ENCODE measurements around the gene WDR87. TPM values are rescaled to one million over a fixed set of nuclear protein-coding genes. Genes with fewer than 3 reads are reported as not detected.
A peak's percentile ranks its signal among the peaks of the same experiment; 100 is the strongest.
"Not testable (repeated sequence)": the region's sequence is repeated elsewhere in the genome, so short reads cannot be mapped to it uniquely, and the experiment has no call there.

WDR87 gene
- polyA plus RNA-seq, 3 donors: 0.01 to 0.02 TPM; not detected in 1

- DNase-seq (ENCODE audit: extremely low read depth in 1 of 11, low read depth in 9 of 11, low spot score in 4 of 11): no peak
These were observed 26.9 kb upstream of the WDR87 start for GRCh38 chr19:37932985-37933936.

DNA sequence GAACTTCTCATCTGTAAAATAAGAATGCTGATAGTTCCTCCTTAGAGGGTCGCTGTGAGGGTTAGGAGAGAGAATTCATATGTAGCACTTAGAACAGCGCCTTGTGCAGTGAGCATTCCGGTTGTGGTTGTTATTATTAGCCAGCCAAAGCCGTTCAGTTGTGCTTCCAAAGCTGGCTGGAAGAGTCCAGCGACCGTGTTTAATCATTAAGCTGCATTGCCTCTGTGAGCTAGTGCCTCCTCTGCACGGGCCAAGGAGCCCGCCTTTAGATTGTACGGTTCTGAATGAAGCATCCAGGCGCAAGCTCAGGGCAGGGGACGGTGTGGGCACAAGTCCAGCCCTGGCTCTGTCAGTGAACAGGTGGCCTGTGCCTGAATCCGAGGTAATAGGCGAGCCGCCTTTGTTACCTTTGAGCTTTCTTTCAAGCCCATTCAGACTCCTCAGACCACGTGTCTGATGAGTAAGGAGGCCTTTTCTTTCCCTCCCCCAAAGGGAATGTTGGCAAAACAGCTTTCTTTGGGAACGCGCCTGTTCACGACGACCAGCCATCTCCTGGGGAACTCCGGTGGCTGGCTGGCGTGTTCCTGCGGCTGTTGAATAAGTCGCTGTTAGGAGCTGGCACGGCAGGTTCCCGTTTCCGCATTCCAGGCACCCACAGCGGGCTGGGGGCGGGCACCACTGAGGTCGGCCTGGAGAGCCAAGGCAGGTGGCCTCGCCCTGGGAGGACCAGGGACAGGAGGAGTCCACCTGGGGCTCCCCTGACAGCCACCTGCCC, 25.7 kb upstream of the WDR87 start:
- DNase-seq (ENCODE audit: extremely low read depth in 1 of 11, low read depth in 9 of 11, low spot score in 4 of 11): peak; percentile 63 to 92 (median 74)

GRCh38 chr19:37930416-37930815, 24.0 kb upstream of the WDR87 start:
- no peak for DNase-seq (ENCODE audit: extremely low read depth in 1 of 11, low read depth in 9 of 11, low spot score in 4 of 11)

DNA sequence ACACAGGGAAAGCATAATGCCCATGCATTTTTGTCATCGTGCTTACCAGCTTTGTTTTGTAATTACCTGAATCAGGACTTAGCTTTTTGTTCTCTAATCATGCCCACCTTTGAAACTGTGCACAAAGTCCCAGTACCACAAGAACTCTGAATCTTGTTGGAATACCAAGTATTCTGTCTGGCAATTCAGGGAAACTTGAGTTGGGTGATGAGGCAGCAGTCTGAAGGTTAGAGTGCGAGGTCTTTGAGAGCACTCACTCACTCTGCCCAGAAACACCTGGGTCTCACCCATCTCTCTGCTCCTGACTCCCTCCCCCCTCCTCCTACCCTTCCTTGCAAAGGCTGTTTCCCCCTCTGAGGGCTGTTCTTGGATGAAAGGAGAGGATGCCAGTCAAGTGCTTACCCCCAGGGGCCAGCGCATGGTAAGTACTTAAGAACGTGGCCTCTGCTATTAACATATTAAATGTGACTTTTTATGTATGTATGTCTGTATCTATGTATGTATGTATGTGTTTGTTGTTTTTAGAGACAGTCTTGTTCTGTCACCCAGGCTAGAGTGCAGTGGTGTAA, 23.0 kb upstream of the WDR87 start:
- DNase-seq (ENCODE audit: extremely low read depth in 1 of 11, low read depth in 9 of 11, low spot score in 4 of 11): no peak

DNA sequence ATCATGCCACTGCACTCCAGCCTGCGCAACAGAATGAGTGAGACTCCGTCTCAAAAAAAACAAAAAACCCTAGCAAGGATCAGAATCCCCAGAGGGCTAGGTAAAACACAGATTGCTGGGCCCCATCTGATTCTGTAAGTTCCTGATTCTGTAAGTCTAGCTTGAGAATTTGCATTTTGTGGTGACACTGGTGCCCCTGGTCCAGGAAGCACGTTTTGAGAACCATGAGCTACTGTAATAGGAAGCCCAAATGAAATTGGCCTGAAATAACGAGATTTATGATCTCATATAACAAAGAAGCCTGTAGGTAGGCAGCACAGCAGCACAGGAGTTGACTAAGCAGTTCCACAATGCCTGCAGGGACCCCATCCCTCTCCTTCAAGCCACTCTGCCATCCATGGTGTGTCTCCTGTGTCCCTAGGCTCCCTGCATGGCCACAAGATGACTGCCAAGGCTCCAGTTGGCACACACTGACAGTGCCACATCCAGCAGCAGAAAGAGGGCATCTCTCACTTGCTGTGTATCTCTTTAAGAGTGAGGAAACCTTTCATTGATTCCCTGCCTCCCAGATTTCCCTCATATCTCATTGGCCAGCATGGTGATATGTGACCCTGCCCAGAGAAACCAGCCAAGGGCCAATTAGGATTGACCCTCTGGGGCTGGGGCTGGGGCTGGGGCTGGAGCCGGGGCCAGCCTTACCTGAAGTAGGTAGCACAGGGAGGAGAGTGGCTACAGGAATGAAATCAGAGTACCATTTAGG, 22.3 kb upstream of the WDR87 start:
- DNase-seq (ENCODE audit: extremely low read depth in 1 of 11, low read depth in 9 of 11, low spot score in 4 of 11): no peak

- DNase-seq (ENCODE audit: extremely low read depth in 1 of 11, low read depth in 9 of 11, low spot score in 4 of 11): no peak
These were observed 20.3 kb upstream of the WDR87 start for GRCh38 chr19:37926711-37927110.

DNA sequence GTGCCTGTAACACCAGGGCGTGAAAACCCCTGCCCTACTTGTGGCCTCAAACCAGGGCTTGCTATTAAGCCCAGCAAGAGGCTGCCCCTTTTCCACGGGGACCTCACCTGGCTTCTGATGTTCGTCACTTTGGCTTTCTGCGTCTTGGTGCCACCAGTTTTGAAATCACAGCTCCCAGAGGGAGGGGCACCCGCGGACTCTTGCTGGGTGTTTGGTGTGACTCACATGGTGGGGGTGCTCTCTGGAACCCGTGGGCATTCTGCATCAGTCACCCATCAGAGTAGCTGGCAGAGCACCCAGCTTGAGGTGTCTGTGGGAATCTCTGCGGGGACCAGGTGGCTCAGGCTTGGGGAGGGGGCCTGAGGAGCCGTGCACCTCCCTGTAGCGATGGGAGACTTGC, 19.9 kb upstream of the WDR87 start:
- no peak for DNase-seq (ENCODE audit: extremely low read depth in 1 of 11, low read depth in 9 of 11, low spot score in 4 of 11)

DNA sequence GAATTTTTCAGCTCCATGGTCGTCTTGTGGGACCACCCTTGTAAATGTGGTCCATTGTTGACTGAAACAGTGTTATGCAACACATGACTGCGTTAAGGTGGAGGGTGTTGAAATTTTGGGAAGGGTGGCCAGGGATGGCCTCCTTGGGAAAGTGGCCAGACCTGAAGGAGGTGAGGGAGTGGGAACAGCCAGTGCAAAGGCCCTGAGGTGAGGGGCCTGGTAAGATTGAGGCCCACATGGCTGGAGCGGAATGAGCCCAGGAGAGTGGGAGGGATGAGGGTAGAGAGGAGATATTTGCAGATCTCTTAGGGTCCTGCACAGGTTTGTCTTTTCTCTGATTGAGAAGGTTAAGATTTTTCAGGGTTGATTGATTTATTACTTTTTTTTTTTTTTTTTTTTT, 18.8 kb upstream of the WDR87 start:
- no peak for DNase-seq (ENCODE audit: extremely low read depth in 1 of 11, low read depth in 9 of 11, low spot score in 4 of 11)

- not testable (repeated sequence) for DNase-seq (ENCODE audit: extremely low read depth in 1 of 11, low read depth in 9 of 11, low spot score in 4 of 11)
These were observed 18.2 kb upstream of the WDR87 start for GRCh38 chr19:37924573-37924972.

DNA sequence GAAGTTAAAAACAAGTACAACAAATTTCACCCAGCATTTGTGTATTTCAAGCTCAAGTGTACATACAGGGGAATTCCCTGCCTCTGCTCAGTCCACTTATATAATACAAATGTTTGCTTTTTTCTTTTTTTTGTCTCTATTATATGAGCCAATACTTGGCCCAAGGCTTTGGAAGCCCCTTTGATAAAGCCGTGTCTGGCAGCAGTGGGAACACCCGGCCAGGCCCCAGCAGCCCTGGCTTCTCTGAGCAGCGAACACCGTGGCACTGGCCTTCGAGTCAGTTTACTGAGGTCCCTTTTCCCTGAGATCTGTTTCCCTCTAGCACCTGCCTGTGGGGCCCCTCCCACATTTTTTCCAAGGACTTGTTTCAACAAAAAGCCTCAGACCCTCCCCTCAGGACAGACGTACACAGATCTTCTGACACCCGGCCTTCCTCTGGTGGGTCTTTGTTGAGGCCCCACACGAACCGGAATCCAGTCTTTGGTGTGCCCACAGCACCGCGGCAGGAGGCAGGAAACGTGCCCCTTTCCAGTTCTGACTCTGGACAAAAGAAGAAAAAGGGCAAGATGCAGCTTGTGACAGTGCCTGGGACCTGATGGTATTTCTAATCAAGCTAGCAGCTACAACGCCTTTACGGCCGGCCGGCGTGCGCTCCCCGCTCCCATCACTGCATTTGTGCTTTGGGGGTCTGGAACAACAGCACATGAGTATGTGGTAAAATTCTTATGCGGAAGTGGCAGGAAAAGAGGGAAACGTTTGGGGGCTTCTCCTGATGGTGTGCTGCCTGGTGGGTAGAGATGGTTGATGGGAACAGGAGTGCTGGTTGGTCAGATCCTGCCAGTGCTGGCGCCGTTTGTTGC, 14.4 kb upstream of the WDR87 start:
- DNase-seq (ENCODE audit: extremely low read depth in 1 of 11, low read depth in 9 of 11, low spot score in 4 of 11): no peak

- DNase-seq (ENCODE audit: extremely low read depth in 1 of 11, low read depth in 9 of 11, low spot score in 4 of 11): no peak
These were observed 8.5 kb upstream of the WDR87 start for GRCh38 chr19:37914908-37915307.

DNA sequence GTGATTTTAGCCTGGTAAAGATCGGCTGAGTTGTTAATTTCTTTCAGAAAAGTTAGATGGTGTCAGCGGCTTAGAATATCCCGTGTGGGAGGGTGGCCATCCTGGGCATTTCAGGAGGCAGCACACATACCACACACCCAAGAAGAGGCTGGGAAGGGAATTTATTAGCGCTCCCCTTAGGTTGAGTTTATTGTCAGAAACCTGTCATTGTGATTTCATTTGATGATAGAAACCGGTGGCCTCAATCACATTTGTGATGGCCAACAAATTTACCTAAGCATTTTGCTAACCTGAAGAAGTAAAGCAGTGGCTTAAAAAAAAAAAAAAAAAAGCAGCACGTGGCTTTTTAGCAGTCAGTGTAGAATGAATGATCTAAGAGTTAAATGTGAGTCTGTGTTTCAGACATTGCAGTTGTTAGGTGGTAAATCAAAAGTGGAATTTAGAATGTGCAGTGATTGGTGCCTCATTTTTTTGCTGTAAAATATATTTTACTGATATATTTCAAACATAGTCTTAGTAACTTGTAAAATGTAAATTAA, 3.3 kb upstream of the WDR87 start:
- DNase-seq (ENCODE audit: extremely low read depth in 1 of 11, low read depth in 9 of 11, low spot score in 4 of 11): no peak

- no peak for DNase-seq (ENCODE audit: extremely low read depth in 1 of 11, low read depth in 9 of 11, low spot score in 4 of 11)
These were observed 1.5 kb upstream of the WDR87 start for GRCh38 chr19:37907735-37908455.

DNA sequence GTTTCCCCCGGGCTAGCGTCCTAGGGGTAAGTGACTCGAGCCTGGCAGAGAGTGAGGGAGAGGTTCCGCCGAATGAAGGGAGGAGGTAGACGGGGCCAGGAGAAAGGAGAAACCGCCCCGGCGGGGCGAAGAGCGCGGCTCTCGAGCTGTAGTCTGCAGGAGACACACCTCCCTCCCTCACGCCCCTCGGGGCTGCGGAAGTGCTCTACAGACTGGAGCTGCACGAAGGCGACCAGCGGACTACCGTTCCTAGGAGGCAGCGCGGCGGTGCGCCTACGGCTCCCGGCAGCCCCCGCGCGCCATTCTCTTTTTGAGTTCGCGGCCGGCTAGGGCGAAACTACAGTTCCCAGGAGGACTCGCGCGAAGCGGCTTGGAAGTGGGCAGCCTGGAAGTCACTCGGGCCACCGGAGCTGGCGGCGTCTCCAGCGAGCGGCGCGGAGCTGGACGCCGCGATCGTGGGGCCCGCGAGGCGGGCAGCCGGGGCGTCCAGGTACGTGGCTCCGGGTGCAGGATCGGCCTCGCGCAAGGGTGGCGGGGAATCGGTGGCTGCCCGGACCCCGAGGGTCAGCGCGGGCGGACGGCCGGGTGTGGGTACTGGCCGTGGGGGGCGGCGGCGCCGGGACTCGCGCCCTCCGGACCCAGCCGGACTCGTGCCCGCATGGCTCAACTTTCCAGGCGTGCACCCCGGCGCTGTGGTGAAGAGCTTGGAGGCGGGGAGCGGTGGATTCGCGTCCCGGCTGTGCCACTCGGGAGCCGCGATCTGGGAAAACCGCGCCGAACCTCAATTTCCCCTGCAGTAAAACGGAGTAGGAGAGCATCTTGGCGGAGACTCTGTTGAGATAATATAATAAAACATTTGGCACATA, 708 bp upstream of the WDR87 start, which contains the start of gene SIPA1L3:
Gene SIPA1L3 (plus strand): TSS at position 340 of the 866 bp plus-strand sequence. CDS start 174,358 bp downstream, outside the sequence.
- peak; percentile 86 to 96 (median 93) for DNase-seq (ENCODE audit: extremely low read depth in 1 of 11, low read depth in 9 of 11, low spot score in 4 of 11)

DNA sequence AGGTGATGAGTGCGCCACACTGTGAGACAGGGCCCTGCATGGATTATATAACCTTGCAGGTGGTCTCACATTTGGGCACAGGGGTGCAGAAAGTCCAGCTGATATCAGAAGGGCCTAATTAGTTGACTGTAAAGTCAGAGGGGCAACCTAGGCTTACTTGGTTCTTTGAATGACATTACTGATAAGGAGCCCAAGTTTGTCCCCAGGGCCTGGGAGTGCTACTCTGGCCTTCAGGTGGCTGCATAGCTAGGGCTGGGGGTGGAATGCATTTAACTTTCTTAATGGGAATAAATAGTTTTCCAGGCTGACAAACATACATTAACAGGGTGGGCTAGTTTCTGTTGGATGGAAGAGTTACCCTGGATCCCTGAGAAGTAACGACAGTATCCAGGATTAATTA, 3.3 kb downstream of the WDR87 start:
- DNase-seq (ENCODE audit: extremely low read depth in 1 of 11, low read depth in 9 of 11, low spot score in 4 of 11): no peak

- DNase-seq (ENCODE audit: extremely low read depth in 1 of 11, low read depth in 9 of 11, low spot score in 4 of 11): peak in 10 of 11 donors; percentile 58 to 78 (median 68)
These were observed 3.7 kb downstream of the WDR87 start for GRCh38 chr19:37902668-37903067.

All from renal cortex interstitium (tissue), 11 donors.